Measurements from ENCODE around the gene CGN.

DNA sequence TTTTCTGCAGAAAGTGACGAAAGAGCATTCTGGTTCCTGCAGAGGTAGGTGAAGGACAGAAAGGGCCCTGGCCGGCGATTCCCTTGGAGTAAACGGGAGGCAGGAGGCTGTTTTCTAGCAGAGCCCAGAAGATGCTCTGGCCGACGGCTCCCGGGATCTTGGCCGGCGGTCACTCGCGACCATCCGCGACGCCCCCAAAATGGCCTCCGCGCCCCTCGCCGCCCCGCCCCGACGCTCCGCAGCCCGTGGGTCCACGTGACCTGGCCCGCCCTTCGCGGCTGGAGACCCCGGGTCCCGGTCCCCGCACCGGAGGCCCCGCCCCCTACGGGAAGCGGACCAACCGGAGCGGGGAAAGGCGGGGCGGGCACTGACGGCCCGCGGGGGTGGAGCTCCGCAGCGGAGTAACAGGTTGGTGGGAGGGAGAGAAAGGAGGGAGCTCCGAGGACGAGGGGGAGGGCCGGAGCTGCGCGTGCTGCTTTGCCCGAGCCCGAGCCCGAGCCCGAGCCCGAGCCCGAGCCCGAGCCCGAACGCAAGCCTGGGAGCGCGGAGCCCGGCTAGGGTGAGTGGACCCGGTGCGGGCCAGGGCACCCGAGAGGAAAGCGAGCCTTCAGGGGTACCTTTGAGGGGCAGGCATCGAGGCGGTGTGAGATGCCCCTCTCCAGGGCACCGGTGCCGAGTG is at the start of gene CGN:
- TF ChIP-seq, protein P1, sequence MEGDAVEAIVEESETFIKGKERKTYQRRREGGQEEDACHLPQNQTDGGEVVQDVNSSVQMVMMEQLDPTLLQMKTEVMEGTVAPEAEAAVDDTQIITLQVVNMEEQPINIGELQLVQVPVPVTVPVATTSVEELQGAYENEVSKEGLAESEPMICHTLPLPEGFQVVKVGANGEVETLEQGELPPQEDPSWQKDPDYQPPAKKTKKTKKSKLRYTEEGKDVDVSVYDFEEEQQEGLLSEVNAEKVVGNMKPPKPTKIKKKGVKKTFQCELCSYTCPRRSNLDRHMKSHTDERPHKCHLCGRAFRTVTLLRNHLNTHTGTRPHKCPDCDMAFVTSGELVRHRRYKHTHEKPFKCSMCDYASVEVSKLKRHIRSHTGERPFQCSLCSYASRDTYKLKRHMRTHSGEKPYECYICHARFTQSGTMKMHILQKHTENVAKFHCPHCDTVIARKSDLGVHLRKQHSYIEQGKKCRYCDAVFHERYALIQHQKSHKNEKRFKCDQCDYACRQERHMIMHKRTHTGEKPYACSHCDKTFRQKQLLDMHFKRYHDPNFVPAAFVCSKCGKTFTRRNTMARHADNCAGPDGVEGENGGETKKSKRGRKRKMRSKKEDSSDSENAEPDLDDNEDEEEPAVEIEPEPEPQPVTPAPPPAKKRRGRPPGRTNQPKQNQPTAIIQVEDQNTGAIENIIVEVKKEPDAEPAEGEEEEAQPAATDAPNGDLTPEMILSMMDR (IDR thresholded peaks at IDR 0.05; ENCODE audit: low read length), result no peak
- no peak for TF ChIP-seq EZH2 (IDR thresholded peaks at IDR 0.05; ENCODE audit: borderline replicate concordance, low read length)
